Neural crest cell (in vitro differentiated cells): ENCODE measurements around the gene CCDC87. TPM values are rescaled to one million over a fixed set of nuclear protein-coding genes. Genes with fewer than 3 reads are reported as not detected.

Experiments
- DNase-seq: peaks from one replicate; pipeline ENCODE4 v3.0.0; 2021; ENCODE audit warnings: low read depth, mixed read lengths, low spot score
- H3K27ac Mint-ChIP-seq: one replicate; pipeline ENCODE4 v1.8.0; 2021; ENCODE audit warnings: mild to moderate bottlenecking, mixed read lengths; ENCODE audit not compliant: unreplicated experiment
- H3K27me3 Mint-ChIP-seq: 2 replicates; pipeline ENCODE4 v1.8.0; 2021; ENCODE audit warnings: low read depth, mild to moderate bottlenecking, mixed read lengths
- H3K36me3 Mint-ChIP-seq: 2 replicates; pipeline ENCODE4 v1.8.0; 2021; ENCODE audit warnings: low read depth, mild to moderate bottlenecking, mixed read lengths
- H3K4me1 Mint-ChIP-seq: 2 replicates; pipeline ENCODE4 v1.8.0; 2021; ENCODE audit warnings: mixed read lengths
- H3K4me3 Mint-ChIP-seq: one replicate; pipeline ENCODE4 v1.8.0; 2021; ENCODE audit warnings: mild to moderate bottlenecking, mixed read lengths
- H3K9me3 Mint-ChIP-seq: 2 replicates; pipeline ENCODE4 v1.8.0; 2021; ENCODE audit warnings: mixed read lengths
- total RNA-seq: library from RNA; stranded (reverse); gene quantifications from 2 replicates; pipeline ENCODE4 v1.2.1, GENCODE V29; 2021
- TF ChIP-seq, protein P1 (sequence below): fragments of 200-600 bp; sonication (generic); conservative IDR thresholded peaks from 2 replicates; pipeline ENCODE4 v1.5.0; 2021; ENCODE audit warnings: antibody characterized with exemption, mild to moderate bottlenecking

The CCDC87 gene
- total RNA-seq, 1 donor from 2014 or later, result 0.93 TPM

DNA sequence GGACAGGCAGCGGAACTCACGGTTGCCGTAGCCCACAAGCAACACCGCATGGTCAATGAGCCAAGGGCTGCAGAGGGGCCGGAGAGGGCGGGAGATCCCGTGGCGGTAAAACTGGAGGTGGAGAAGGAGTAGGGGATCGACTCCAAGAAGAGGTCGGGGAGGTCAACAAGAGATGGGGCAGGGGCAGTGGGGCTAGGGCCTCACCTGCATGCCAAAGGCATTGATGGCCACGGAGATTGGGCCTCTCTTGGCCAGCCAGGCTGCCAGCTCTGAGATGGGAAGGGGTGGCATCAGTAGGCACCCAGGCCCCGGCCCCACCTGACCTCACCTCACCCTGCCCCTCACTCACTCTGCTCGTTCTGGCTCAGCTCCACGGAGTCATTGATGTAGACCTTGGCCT, 28.3 kb downstream of the CCDC87 start:
- no peak for DNase-seq
- TF ChIP-seq, protein P1, sequence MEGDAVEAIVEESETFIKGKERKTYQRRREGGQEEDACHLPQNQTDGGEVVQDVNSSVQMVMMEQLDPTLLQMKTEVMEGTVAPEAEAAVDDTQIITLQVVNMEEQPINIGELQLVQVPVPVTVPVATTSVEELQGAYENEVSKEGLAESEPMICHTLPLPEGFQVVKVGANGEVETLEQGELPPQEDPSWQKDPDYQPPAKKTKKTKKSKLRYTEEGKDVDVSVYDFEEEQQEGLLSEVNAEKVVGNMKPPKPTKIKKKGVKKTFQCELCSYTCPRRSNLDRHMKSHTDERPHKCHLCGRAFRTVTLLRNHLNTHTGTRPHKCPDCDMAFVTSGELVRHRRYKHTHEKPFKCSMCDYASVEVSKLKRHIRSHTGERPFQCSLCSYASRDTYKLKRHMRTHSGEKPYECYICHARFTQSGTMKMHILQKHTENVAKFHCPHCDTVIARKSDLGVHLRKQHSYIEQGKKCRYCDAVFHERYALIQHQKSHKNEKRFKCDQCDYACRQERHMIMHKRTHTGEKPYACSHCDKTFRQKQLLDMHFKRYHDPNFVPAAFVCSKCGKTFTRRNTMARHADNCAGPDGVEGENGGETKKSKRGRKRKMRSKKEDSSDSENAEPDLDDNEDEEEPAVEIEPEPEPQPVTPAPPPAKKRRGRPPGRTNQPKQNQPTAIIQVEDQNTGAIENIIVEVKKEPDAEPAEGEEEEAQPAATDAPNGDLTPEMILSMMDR, result no peak
- Mint-ChIP-seq H3K9me3 (no peaks in the 10 kb centered on the region), H3K27ac (no peak overlapping the region), H3K4me3 (no peak overlapping the region), H3K4me1 (no peaks in the 10 kb centered on the region), H3K36me3 (no peaks in the 10 kb centered on the region), H3K27me3 (no peaks in the 10 kb centered on the region)

DNA sequence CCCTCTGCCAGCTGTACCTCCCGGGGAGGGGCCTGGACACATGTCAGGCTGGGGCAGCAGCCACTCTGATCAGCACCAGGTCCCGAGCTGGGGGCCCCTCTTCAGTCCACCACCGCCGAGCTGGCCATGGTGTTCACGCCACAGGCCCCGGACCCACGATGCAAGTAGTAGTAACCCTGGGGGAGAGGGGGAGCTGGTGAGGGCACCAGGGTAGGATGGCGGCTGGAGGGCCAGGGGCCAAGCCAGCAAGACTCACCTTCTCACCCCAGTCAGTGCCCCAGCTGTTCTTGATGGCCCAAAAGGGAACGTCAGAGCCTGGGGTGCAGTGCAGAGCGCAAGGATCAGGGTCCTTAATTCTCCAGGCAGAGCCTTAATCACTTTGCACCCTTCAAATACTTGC, 29.0 kb downstream of the CCDC87 start:
- no peak overlapping the region for H3K27ac Mint-ChIP-seq
- H3K4me1 Mint-ChIP-seq, result no peaks in the 10 kb centered on the region
- H3K27me3 Mint-ChIP-seq, result no peaks in the 10 kb centered on the region
- DNase-seq, result no peak
- no peaks in the 10 kb centered on the region for H3K36me3 Mint-ChIP-seq
- H3K9me3 Mint-ChIP-seq, result no peaks in the 10 kb centered on the region
- TF ChIP-seq, protein P1, result no peak
- no peak overlapping the region for H3K4me3 Mint-ChIP-seq

DNA sequence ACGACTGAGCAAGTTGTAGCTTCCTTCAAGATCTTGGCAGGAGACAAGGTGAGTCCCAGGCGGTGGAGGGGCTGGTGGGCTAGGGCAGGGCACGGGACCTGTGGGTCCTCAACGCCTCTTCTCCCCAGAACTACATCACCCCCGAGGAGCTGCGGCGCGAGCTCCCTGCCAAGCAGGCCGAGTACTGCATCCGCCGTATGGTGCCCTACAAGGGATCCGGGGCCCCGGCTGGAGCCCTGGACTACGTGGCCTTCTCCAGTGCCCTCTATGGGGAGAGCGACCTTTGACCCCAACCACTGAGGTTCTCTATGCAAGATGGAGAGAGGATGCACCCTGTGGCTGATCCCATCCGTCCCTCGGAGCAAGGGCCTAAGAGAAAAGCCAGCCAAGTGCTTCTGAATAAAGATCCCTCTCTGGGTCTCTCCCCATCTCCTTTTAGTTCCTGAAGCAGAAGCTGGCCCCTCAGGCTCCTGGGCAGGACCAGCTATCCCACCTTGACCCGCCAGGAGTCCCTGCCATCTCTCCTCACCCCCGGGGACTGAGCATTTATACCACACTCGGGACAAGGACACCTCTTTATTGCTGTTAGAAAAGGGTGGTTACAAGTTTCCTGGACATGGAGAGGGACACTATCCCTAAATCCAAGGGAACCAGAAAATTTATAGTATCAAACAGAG, 29.8 kb downstream of the CCDC87 start:
- TF ChIP-seq, protein P1, result no peak
- Mint-ChIP-seq H3K27me3 (no peaks in the 10 kb centered on the region), H3K9me3 (no peaks in the 10 kb centered on the region), H3K4me1 (no peaks in the 10 kb centered on the region), H3K27ac (peak overlapping the region; percentile 57), H3K4me3 (no peak overlapping the region), H3K36me3 (no peaks in the 10 kb centered on the region)
- DNase-seq, result no peak

DNA sequence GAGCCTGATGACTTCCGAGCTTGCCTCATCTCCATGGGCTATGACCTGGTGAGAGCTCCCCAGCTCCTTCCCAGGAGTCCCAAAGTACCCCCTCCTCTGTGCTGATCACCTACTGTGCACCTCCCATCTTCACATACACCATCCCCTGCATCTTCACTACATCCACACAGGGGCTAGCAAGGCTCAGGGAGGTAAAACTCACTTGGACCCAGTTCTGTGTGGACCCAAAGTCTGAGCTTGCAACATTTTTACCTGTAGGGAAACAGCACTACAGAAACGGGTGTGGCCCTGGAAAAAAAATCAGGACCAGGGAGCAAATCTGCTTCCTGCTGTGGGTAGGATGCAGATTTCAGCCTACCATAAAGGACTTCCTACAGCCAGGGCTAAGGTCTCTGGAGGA, 30.6 kb downstream of the CCDC87 start:
- H3K27me3 Mint-ChIP-seq, result no peaks in the 10 kb centered on the region
- DNase-seq, result no peak
- H3K27ac Mint-ChIP-seq, result no peak overlapping the region
- no peaks in the 10 kb centered on the region for H3K9me3 Mint-ChIP-seq
- H3K4me3 Mint-ChIP-seq, result no peak overlapping the region
- TF ChIP-seq, protein P1, result no peak
- H3K36me3 Mint-ChIP-seq, result no peaks in the 10 kb centered on the region
- no peaks in the 10 kb centered on the region for H3K4me1 Mint-ChIP-seq

DNA sequence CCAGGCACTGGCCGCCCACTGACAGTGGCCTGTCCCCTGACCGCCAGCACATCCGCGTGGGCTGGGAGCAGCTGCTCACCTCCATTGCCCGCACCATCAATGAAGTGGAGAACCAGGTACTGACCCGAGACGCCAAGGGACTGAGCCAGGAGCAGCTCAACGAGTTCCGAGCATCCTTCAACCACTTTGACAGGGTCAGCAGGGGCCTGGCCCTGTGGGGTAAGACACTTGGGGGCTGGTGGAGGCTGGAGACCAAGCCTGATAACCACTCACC, 31.0 kb downstream of the CCDC87 start:
- Mint-ChIP-seq H3K27ac (no peak overlapping the region), H3K27me3 (no peaks in the 10 kb centered on the region), H3K9me3 (no peaks in the 10 kb centered on the region), H3K4me1 (no peaks in the 10 kb centered on the region), H3K36me3 (no peaks in the 10 kb centered on the region), H3K4me3 (no peak overlapping the region)
- no peak for DNase-seq
- TF ChIP-seq, protein P1, result no peak
